Liver (tissue), 9 donors: ENCODE measurements around the gene WRAP73. TPM values are rescaled to one million over a fixed set of nuclear protein-coding genes. Genes with fewer than 3 reads are reported as not detected.

ENCODE experiments used
- DNase-seq: peaks from one replicate; pipeline ENCODE4 v3.0.0-alpha.2; 2017; ENCODE audit warnings: low spot score
- H3K27ac ChIP-seq, 2 donors: one replicate each; pipeline ENCODE4 v1.7.0; 2013; ENCODE audit warnings: inconsistent platforms in 2 of 2, low read length in 2 of 2, control low read depth in 1 of 2, low read depth in 1 of 2, mild to moderate bottlenecking in 1 of 2
- H3K27me3 ChIP-seq, 4 donors: one replicate each; pipeline versions ENCODE4 v1.6.1 to v1.7.0; 2013; ENCODE audit warnings: low read length in 3 of 4, inconsistent platforms in 1 of 4, mild to moderate bottlenecking in 1 of 4, moderate library complexity in 1 of 4; ENCODE audit not compliant: control insufficient read depth in 4 of 4, insufficient read depth in 4 of 4
- H3K36me3 ChIP-seq, 4 donors: one replicate each; pipeline versions ENCODE4 v1.6.1 to v1.7.0; 2013; ENCODE audit warnings: low read length in 3 of 4, mild to moderate bottlenecking in 3 of 4, low read depth in 1 of 4, moderate library complexity in 1 of 4; ENCODE audit not compliant: control insufficient read depth in 4 of 4, insufficient read depth in 3 of 4
- H3K4me1 ChIP-seq, 4 donors: one replicate each; pipeline versions ENCODE4 v1.6.1 to v1.7.0; 2013; ENCODE audit warnings: low read length in 3 of 4, mild to moderate bottlenecking in 3 of 4, moderate library complexity in 1 of 4; ENCODE audit not compliant: control insufficient read depth in 4 of 4, insufficient read depth in 4 of 4
- H3K4me3 ChIP-seq, 3 donors: one replicate each; pipeline versions ENCODE4 v1.6.1 to v1.7.0; 2013; ENCODE audit warnings: low read length in 3 of 3, control low read depth in 1 of 3, low read depth in 1 of 3, mild to moderate bottlenecking in 1 of 3
- H3K9ac ChIP-seq, 2 donors: one replicate each; pipeline ENCODE4 v1.7.0; 2013; ENCODE audit warnings: low read length in 2 of 2, mild to moderate bottlenecking in 2 of 2, moderate library complexity in 2 of 2, control low read depth in 1 of 2, low read depth in 1 of 2
- H3K9me3 ChIP-seq, 4 donors: one replicate each; pipeline versions ENCODE4 v1.6.1 to v1.7.0; 2013; ENCODE audit warnings: low read length in 3 of 4; ENCODE audit not compliant: control insufficient read depth in 4 of 4
- ATF3 ChIP-seq: IDR thresholded peaks from 2 replicates; pipeline ENCODE4 v1.6.1; 2016; ENCODE audit warnings: antibody characterized with exemption
- CTCF ChIP-seq: fragments of 150-350 bp; IDR thresholded peaks from 2 replicates; pipeline ENCODE4 v1.5.1; 2017; ENCODE audit warnings: improper control_type of control experiment, low read depth, low read length; ENCODE audit not compliant: missing input control
- EGR1 ChIP-seq, 2 donors: IDR thresholded peaks; 2 replicates each; pipeline ENCODE4 v1.6.1; 2016 to 2018; ENCODE audit warnings: antibody characterized with exemption in 2 of 2, low read depth in 2 of 2
- FOXA2 ChIP-seq: IDR thresholded peaks from 2 replicates; pipeline ENCODE4 v1.6.1; 2016; ENCODE audit warnings: antibody characterized with exemption
- GABPA ChIP-seq, 2 donors: IDR thresholded peaks in 1 of 2; conservative IDR thresholded peaks in 1 of 2; 2 replicates each; pipeline ENCODE4 v1.6.1; 2016; ENCODE audit warnings: antibody characterized with exemption in 2 of 2, mild to moderate bottlenecking in 1 of 2, moderate library complexity in 1 of 2
- HNF4A ChIP-seq, 2 donors: conservative IDR thresholded peaks; 2 replicates each; pipeline ENCODE4 v1.6.1; 2016; ENCODE audit warnings: antibody characterized with exemption in 2 of 2, mild to moderate bottlenecking in 2 of 2
- HNF4G ChIP-seq: IDR thresholded peaks from 2 replicates; pipeline ENCODE4 v1.6.1; 2016; ENCODE audit warnings: antibody characterized with exemption
- JUND ChIP-seq, 2 donors: IDR thresholded peaks; 2 replicates each; pipeline ENCODE4 v1.6.1; 2016; ENCODE audit warnings: antibody characterized with exemption in 2 of 2
- MAX ChIP-seq: IDR thresholded peaks from 2 replicates; pipeline ENCODE4 v1.6.1; 2016; ENCODE audit warnings: antibody characterized with exemption
- RAD21 ChIP-seq, 2 donors: IDR thresholded peaks; 2 replicates each; pipeline ENCODE4 v1.6.1; 2016; ENCODE audit warnings: antibody characterized with exemption in 2 of 2, mild to moderate bottlenecking in 2 of 2
- RXRA ChIP-seq, 2 donors: IDR thresholded peaks; 2 replicates each; pipeline ENCODE4 v1.6.1; 2017 to 2018; ENCODE audit warnings: antibody characterized with exemption in 2 of 2, mild to moderate bottlenecking in 1 of 2
- SP1 ChIP-seq: IDR thresholded peaks from 2 replicates; pipeline ENCODE4 v1.6.1; 2018; ENCODE audit warnings: antibody characterized with exemption, mild to moderate bottlenecking
- TAF1 ChIP-seq: conservative IDR thresholded peaks from 2 replicates; pipeline ENCODE4 v1.6.1; 2016; ENCODE audit warnings: antibody characterized with exemption, mild to moderate bottlenecking
- YY1 ChIP-seq: IDR thresholded peaks from 2 replicates; pipeline ENCODE4 v1.6.1; 2016; ENCODE audit warnings: antibody characterized with exemption, mild to moderate bottlenecking
- ZBTB33 ChIP-seq: IDR thresholded peaks from 2 replicates; pipeline ENCODE4 v1.6.1; 2016; ENCODE audit warnings: antibody characterized with exemption
- WGBS: extraction: QIAGEN DNeasy Blood & Tissue Kit; methylation state at CpG from one replicate; pipeline ENCODE4 v1.1.7; 2013; 5-methylcytosine and 5-hydroxymethylcytosine counted together
- polyA plus RNA-seq, 2 donors: library from polyadenylated mRNA; stranded (reverse) in 1 of 2; unstranded in 1 of 2; fragments of 200-250 nt in 1 of 2; fragments of >200 nt in 1 of 2; fragmentation: Nextera tagmentation in 1 of 2; extraction: Ambion mirVana in 1 of 2; gene quantifications; one replicate each; pipeline versions ENCODE4 v1.2.1 to v1.2.3, GENCODE V29; 2013 to 2015
- total RNA-seq, 2 donors: library from RNA; depleted of rRNA; stranded (reverse); fragments of >200 nt; gene quantifications; one replicate each; pipeline ENCODE4 v1.2.3, GENCODE V29; 2014
- donor health status: healthy.
- donor health status: healthy.
- donor health status: healthy.
- donor health status: healthy.
- donor health status: healthy.

Gene WRAP73
- total and polyA plus RNA-seq, 4 donors = 7.6 to 14.6 (median 10.0) TPM

- no peaks in the 10 kb centered on the region for H3K4me1 ChIP-seq
- no peak for DNase-seq
Measured at GRCh38 chr1:3679799-3680453, 30.0 kb upstream of the WRAP73 start.

GRCh38 chr1:3679098-3679555 is 29.2 kb upstream of the WRAP73 start:
- 81% methylated on average over 18 of the region's 18 CpGs for WGBS
- H3K27me3 ChIP-seq = no peaks in the 10 kb centered on the region
- no peaks in the 10 kb centered on the region for H3K36me3 ChIP-seq
- H3K9me3 ChIP-seq = no peaks in the 10 kb centered on the region
- H3K4me3 ChIP-seq = no peak overlapping the region
- DNase-seq = no peak
- H3K4me1 ChIP-seq = no peaks in the 10 kb centered on the region
- H3K9ac ChIP-seq = no peak overlapping the region
- no peak for TF ChIP-seq SP1
- no peak for TF ChIP-seq RXRA (IDR thresholded peaks at IDR 0.05)
- TF ChIP-seq MAX = no peak
- no peak for TF ChIP-seq ZBTB33
- TF ChIP-seq RAD21 (IDR thresholded peaks at IDR 0.05) = no peak
- TF ChIP-seq FOXA2 = no peak
- no peak overlapping the region for H3K27ac ChIP-seq

More at GRCh38 chr1:3679799-3680453, 30.0 kb upstream of the WRAP73 start:
- no peak for TF ChIP-seq HNF4G
- TF ChIP-seq ATF3 = no peak
- no peak for TF ChIP-seq CTCF
- TF ChIP-seq JUND (IDR thresholded peaks at IDR 0.05) = no peak
- TF ChIP-seq RXRA (IDR thresholded peaks at IDR 0.05) = no peak
- no peak for TF ChIP-seq YY1
- no peak for TF ChIP-seq HNF4A (conservative IDR thresholded peaks at IDR 0.05)
- no peak for TF ChIP-seq GABPA (IDR thresholded peaks at IDR 0.05 in 1 of 2, conservative IDR thresholded peaks at IDR 0.05 in 1 of 2)
- no peak for TF ChIP-seq TAF1
- no peak for TF ChIP-seq MAX
- TF ChIP-seq RAD21 (IDR thresholded peaks at IDR 0.05) = no peak
- TF ChIP-seq SP1 = no peak
- no peak for TF ChIP-seq ZBTB33
- TF ChIP-seq FOXA2 = no peak
- TF ChIP-seq EGR1 (IDR thresholded peaks at IDR 0.05; ENCODE audit: low read depth in 2 of 2) = no peak
- Histone ChIP-seq H3K27ac (no peak overlapping the region), H3K9me3 (no peaks in the 10 kb centered on the region), H3K27me3 (no peaks in the 10 kb centered on the region), H3K9ac (no peak overlapping the region), H3K4me3 (no peak overlapping the region), H3K36me3 (no peaks in the 10 kb centered on the region)
- 91% methylated on average over 9 of the region's 9 CpGs for WGBS
